Limb (tissue), 2 donors: ENCODE data around the gene GABPB2.
A peak's percentile ranks its signal among the peaks of the same experiment; 100 is the strongest.

ENCODE experiments used
- DNase-seq, 2 donors: peaks; one replicate each; pipeline ENCODE4 v3.0.0-alpha.2; 2016; ENCODE audit errors: extremely low spot score in 2 of 2

The GABPB2 gene

GRCh38 chr1:151164732-151165280 lies 94.2 kb downstream of the GABPB2 start:
- DNase-seq, result no peak

GRCh38 chr1:151165281-151165737 lies 94.7 kb downstream of the GABPB2 start:
- peak; percentile 59 to 74 for DNase-seq

GRCh38 chr1:151165738-151166504 lies 95.4 kb downstream of the GABPB2 start, which contains the start of the genes LYSMD1 and SCNM1:
Gene LYSMD1, minus strand, starts transcription at chr1:151165902. Its CDS starts 644 bp downstream, at chr1:151165258.
Gene SCNM1, plus strand, starts transcription at chr1:151166144. Its CDS starts 9 bp downstream, at chr1:151166153.
- DNase-seq, result peak; percentile 96 to 98

- DNase-seq, result no peak
Measured at GRCh38 chr1:151166505-151166956, 96.0 kb downstream of the GABPB2 start.

- DNase-seq, result no peak
Measured at GRCh38 chr1:151167116-151167515, 96.6 kb downstream of the GABPB2 start.

GRCh38 chr1:151171190-151171589 lies 100.6 kb downstream of the GABPB2 start:
- no peak for DNase-seq
